Upper lobe of right lung (tissue), 1 donor: ENCODE measurements around the gene MAJIN. TPM values are rescaled to one million over a fixed set of nuclear protein-coding genes. Genes with fewer than 3 reads are reported as not detected.
A peak's percentile ranks its signal among the peaks of the same experiment; 100 is the strongest.

Source experiments
- ATAC-seq: fragments of 200-7000 bp; cut with Tn5 transposase; one replicate; pipeline ENCODE4 v1.9.1; 2020; ENCODE audit warnings: mild to moderate bottlenecking, moderate library complexity
- DNase-seq: peaks from one replicate; pipeline ENCODE4 v3.0.0-alpha.2; 2020
- H3K27ac ChIP-seq: fragments of 200-600 bp; one replicate; pipeline ENCODE4 v1.8.0; 2022
- H3K27me3 ChIP-seq: fragments of 200-600 bp; one replicate; pipeline ENCODE4 v1.8.0; 2022; ENCODE audit warnings: mild to moderate bottlenecking
- H3K36me3 ChIP-seq: fragments of 200-600 bp; one replicate; pipeline ENCODE4 v1.8.0; 2022
- H3K4me1 ChIP-seq: fragments of 200-600 bp; one replicate; pipeline ENCODE4 v1.8.0; 2022
- H3K4me3 ChIP-seq: fragments of 200-600 bp; one replicate; pipeline ENCODE4 v1.8.0; 2022; ENCODE audit warnings: mild to moderate bottlenecking
- H3K9me3 ChIP-seq: fragments of 200-600 bp; one replicate; pipeline ENCODE4 v1.8.0; 2022
- CTCF ChIP-seq: fragments of 200-600 bp; IDR thresholded peaks from one replicate; pipeline ENCODE4 v1.8.0; 2022; ENCODE audit warnings: antibody characterized with exemption
- intact Hi-C: fragments of 100-400 bp; cut with DNase I; formaldehyde crosslinking; loops from one replicate; pipeline ENCODE4 v1.11.0; 2022
- microRNA-seq: library from miRNA; unstranded; fragments of <30 nt; microRNA quantifications from one replicate; pipeline ENCODE4 v1.2.0, GENCODE V29; 2020; ENCODE audit warnings: borderline microRNAs expressed
- total RNA-seq: library from RNA; stranded (reverse); fragmentation: NEBNext Ultra II Directional; extraction: Animal tissue kit (Norgen Biotek cat#: 25700); gene quantifications from one replicate; pipeline ENCODE4 v1.2.1, GENCODE V29; 2021
- donor health status: DM: no; HTN: yes; CAD: no; lungs with severe emphysema.

MAJIN gene
- total RNA-seq, 1 donor from 2014 or later = not detected

GRCh38 chr11:64888729-64889511, 83.0 kb downstream of the MAJIN start:
- Histone ChIP-seq H3K27ac (no peak overlapping the region), H3K4me1 (peaks cover 22% of the 10 kb centered on the region), H3K27me3 (no peaks in the 10 kb centered on the region), H3K4me3 (no peak overlapping the region), H3K36me3 (no peaks in the 10 kb centered on the region), H3K9me3 (no peaks in the 10 kb centered on the region)
- TF ChIP-seq CTCF = no peak
- DNase-seq (no peak), ATAC-seq (no peak)
- intact Hi-C loops = no loop called here

- Histone ChIP-seq H3K9me3 (no peaks in the 10 kb centered on the region), H3K4me1 (peaks cover 21% of the 10 kb centered on the region), H3K4me3 (peak overlapping the region; percentile 22), H3K27me3 (no peaks in the 10 kb centered on the region), H3K27ac (no peak overlapping the region), H3K36me3 (no peaks in the 10 kb centered on the region)
- ATAC-seq (no peak), DNase-seq (no peak)
- intact Hi-C loops = no loop called here
- TF ChIP-seq CTCF = no peak
Measured at GRCh38 chr11:64888406-64888728, 83.5 kb downstream of the MAJIN start.

Small RNAs within 50 kb of the gene (microRNA-seq; reads per million reads assigned to microRNA genes)
- gene MIR6749 (not detected), gene MIR6750 (not detected), gene MIR6879 (not detected)

Other genes starting within 250 kb of the MAJIN start
- gene NRXN2, start 248.9 kb downstream of the MAJIN start, total RNA-seq = 0.72 TPM
- gene RASGRP2, start 228.0 kb downstream of the MAJIN start, total RNA-seq = 27.6 TPM
- gene PYGM, start 212.1 kb downstream of the MAJIN start, total RNA-seq = 2.0 TPM
- gene SF1, start 193.6 kb downstream of the MAJIN start, total RNA-seq = 294 TPM
- 28.9 TPM for gene MAP4K2, start 168.9 kb downstream of the MAJIN start, total RNA-seq
- 22.5 TPM for gene MEN1, start 161.6 kb downstream of the MAJIN start, total RNA-seq
- gene CDC42BPG, start 127.5 kb downstream of the MAJIN start, total RNA-seq = 20.9 TPM
- gene EHD1, start 93.5 kb downstream of the MAJIN start, total RNA-seq = 94.6 TPM
- 23.2 TPM for gene ATG2A, start 54.9 kb downstream of the MAJIN start, total RNA-seq
- 29.4 TPM for gene PPP2R5B, start 47.4 kb downstream of the MAJIN start, total RNA-seq
- not detected for gene GPHA2, start 36.2 kb downstream of the MAJIN start, total RNA-seq
- gene BATF2, start 24.9 kb upstream of the MAJIN start, total RNA-seq = 7.5 TPM
- 84.4 TPM for gene ARL2, start 42.1 kb upstream of the MAJIN start, total RNA-seq
- 27.1 TPM for gene SNX15, start 55.3 kb upstream of the MAJIN start, total RNA-seq
- 10.2 TPM for gene SAC3D1, start 69.1 kb upstream of the MAJIN start, total RNA-seq
- 10.0 TPM for gene NAALADL1, start 86.4 kb upstream of the MAJIN start, total RNA-seq
- gene CDCA5, start 111.9 kb upstream of the MAJIN start, total RNA-seq = 1.7 TPM
- gene ZFPL1, start 112.1 kb upstream of the MAJIN start, total RNA-seq = 32.1 TPM
- 101 TPM for gene VPS51, start 124.1 kb upstream of the MAJIN start, total RNA-seq
- 39.0 TPM for gene TM7SF2, start 139.8 kb upstream of the MAJIN start, total RNA-seq
- 7.5 TPM for gene ZNHIT2, start 145.6 kb upstream of the MAJIN start, total RNA-seq
- gene FAU, start 150.0 kb upstream of the MAJIN start, total RNA-seq = 754 TPM
- gene MRPL49, start 150.2 kb upstream of the MAJIN start, total RNA-seq = 53.7 TPM
- gene SYVN1, start 162.4 kb upstream of the MAJIN start, total RNA-seq = 69.0 TPM
- gene SPDYC, start 198.1 kb upstream of the MAJIN start, total RNA-seq = not detected
- gene CAPN1, start 209.8 kb upstream of the MAJIN start, total RNA-seq = 179 TPM